ENCODE measurements around the gene OLR1. TPM values are rescaled to one million over a fixed set of nuclear protein-coding genes. Genes with fewer than 3 reads are reported as not detected.

OLR1 gene
- total and polyA plus RNA-seq, 9 donors = 0.10 to 12.3 (median 0.74) TPM

DNA sequence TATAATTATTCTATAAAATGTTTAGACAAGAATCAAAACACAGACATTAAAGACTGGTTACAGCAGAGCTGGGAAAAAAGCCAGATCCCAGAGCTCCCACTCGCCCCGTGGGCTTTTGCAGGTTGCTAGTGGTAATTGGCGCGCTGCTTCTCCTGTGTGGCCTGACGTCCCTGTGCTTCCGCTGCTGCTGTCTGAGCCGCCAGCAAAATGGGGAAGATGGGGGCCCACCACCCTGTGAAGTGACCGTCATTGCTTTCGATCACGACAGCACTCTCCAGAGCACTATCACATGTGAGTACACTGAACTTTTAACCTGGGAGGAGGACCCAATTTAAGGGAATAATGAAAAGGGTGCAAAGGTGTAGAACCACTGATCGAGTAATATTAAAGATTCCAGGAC is 14.4 kb upstream of the OLR1 start:
- TF ChIP-seq, protein P1, sequence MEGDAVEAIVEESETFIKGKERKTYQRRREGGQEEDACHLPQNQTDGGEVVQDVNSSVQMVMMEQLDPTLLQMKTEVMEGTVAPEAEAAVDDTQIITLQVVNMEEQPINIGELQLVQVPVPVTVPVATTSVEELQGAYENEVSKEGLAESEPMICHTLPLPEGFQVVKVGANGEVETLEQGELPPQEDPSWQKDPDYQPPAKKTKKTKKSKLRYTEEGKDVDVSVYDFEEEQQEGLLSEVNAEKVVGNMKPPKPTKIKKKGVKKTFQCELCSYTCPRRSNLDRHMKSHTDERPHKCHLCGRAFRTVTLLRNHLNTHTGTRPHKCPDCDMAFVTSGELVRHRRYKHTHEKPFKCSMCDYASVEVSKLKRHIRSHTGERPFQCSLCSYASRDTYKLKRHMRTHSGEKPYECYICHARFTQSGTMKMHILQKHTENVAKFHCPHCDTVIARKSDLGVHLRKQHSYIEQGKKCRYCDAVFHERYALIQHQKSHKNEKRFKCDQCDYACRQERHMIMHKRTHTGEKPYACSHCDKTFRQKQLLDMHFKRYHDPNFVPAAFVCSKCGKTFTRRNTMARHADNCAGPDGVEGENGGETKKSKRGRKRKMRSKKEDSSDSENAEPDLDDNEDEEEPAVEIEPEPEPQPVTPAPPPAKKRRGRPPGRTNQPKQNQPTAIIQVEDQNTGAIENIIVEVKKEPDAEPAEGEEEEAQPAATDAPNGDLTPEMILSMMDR (IDR thresholded peaks at IDR 0.05) = no peak
- TF ChIP-seq POLR2A (IDR thresholded peaks at IDR 0.05) (no peak), EP300 (IDR thresholded peaks at IDR 0.05) (no peak)
- intact Hi-C loops (cut with DNase I) = no loop called here
- no peak for DNase-seq

DNA sequence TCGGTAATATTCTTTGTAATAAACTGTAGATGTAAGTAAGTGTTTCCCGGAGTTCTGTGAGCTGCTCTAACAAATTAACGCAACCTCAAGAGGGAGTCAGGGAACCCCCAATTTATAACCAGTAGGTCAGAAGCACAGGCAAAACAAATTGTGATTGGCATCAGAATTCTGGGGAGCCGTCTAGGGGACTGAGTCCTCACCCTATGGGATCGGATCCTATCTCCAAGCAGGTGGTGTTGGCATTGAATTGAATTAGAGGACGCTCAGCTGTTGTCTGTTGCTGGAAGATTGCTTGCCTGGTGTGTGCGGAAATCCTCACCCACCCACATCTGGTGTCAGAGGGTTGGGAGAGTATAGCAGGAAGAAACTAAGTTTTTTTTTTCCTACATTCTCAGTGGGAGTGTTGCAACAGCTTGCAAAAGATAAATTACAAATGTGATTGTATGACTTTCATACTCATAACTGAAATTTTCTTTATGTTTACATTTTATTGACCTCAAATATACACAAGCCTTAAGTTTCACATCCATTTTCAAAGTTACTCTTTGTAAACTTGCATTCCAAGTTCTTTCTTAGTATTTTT is 12.4 kb upstream of the OLR1 start:
- H3K4me1 ChIP-seq (ENCODE audit: insufficient read depth) = no peaks in the 10 kb centered on the region
- WGBS, 3 donors = 7 to 23% (median 7%) methylated on average over 7 of the region's 7 CpGs
- no peaks in the 10 kb centered on the region for H3K36me3 ChIP-seq
- H3K27ac ChIP-seq = no peak overlapping the region
- no peak overlapping the region for H3K4me3 ChIP-seq
- no peaks in the 10 kb centered on the region for H3K9me3 ChIP-seq
- intact Hi-C loops (cut with DNase I) = no loop called here
- TF ChIP-seq, protein P1 (IDR thresholded peaks at IDR 0.05) = no peak
- TF ChIP-seq POLR2A (IDR thresholded peaks at IDR 0.05) = no peak
- TF ChIP-seq EP300 (IDR thresholded peaks at IDR 0.05) = no peak
- no peaks in the 10 kb centered on the region for H3K27me3 ChIP-seq
- no peak for DNase-seq

More for the DNA sequence above, 14.4 kb upstream of the OLR1 start:
- H3K27ac ChIP-seq = no peak overlapping the region
- H3K4me3 ChIP-seq = no peak overlapping the region
- no peaks in the 10 kb centered on the region for H3K36me3 ChIP-seq
- H3K9me3 ChIP-seq = no peaks in the 10 kb centered on the region
- H3K4me1 ChIP-seq (ENCODE audit: insufficient read depth) = no peaks in the 10 kb centered on the region
- 66 to 77% (median 68%) methylated on average over 11 of the region's 11 CpGs for WGBS, 3 donors
- H3K27me3 ChIP-seq = no peaks in the 10 kb centered on the region

DNA sequence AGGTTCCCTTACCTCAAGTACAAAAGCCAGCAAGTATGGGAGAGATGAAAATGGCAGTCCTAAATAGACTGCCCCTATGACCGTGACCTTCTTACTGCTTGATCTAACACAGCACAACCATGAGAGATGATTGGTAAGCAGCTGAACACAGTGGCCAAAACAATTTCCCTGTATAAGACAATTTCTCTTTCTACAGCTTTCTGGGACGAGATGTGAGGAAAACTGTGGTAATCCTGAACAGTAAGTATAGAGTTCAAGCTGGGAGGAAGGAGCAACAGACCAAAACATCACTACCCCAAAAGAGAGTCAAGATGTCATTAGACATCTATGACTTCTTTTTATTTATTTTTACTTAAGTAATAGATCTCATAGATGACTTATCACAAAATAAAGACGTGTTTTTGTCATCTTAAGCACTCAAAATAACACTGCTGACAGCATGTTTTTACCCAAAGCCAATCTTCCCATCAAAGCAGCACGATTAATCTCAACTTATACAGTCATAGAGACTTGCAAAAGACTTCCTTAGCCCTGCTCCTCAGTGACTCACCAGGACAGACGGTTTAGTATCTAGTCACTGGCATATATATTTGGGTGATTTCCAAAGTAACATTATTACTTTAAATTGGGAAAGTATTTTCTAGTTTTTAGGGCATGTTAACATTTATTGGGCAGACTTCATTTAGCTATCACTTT is 10.6 kb upstream of the OLR1 start:
- WGBS, 3 donors = 63 to 71% (median 68%) methylated on average over 5 of the region's 5 CpGs
- H3K9me3 ChIP-seq = no peaks in the 10 kb centered on the region
- H3K27me3 ChIP-seq = no peaks in the 10 kb centered on the region
- H3K4me1 ChIP-seq (ENCODE audit: insufficient read depth) = no peaks in the 10 kb centered on the region
- intact Hi-C loops (cut with DNase I) = no loop called here
- TF ChIP-seq, protein P1 (IDR thresholded peaks at IDR 0.05) = no peak
- TF ChIP-seq POLR2A (IDR thresholded peaks at IDR 0.05) = no peak
- no peak for TF ChIP-seq EP300 (IDR thresholded peaks at IDR 0.05)
- H3K27ac ChIP-seq = no peak overlapping the region
- DNase-seq = no peak
- no peaks in the 10 kb centered on the region for H3K36me3 ChIP-seq
- H3K4me3 ChIP-seq = no peak overlapping the region

DNA sequence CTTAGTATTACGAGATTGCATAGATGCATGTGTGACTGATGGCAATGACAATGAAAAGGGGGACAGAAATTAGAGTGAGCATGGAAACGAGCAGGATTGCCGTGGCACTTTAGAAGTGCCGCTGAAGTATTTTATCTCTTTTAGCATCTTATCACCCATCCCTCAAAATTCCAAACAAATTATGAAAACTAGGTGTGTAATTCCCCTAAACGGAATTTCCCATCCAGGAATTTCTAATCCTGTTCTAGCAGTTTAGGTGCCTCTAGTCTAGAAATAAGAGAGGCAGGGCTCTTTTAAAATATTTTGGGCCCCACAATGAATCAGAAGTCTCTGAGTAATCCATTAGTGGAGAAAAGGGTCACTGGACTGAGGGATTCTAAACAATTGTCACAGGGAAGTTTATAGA is 7.8 kb upstream of the OLR1 start:
- 77 to 82% (median 78%) methylated on average over 5 of the region's 5 CpGs for WGBS, 3 donors
- H3K4me1 ChIP-seq (ENCODE audit: insufficient read depth) = no peaks in the 10 kb centered on the region
- no peak overlapping the region for H3K27ac ChIP-seq
- no peaks in the 10 kb centered on the region for H3K9me3 ChIP-seq
- DNase-seq = no peak
- no peaks in the 10 kb centered on the region for H3K27me3 ChIP-seq
- H3K36me3 ChIP-seq = no peaks in the 10 kb centered on the region
- intact Hi-C loops (cut with DNase I) = no loop called here
- TF ChIP-seq EP300 (IDR thresholded peaks at IDR 0.05) (no peak), POLR2A (IDR thresholded peaks at IDR 0.05) (no peak)
- TF ChIP-seq, protein P1 (IDR thresholded peaks at IDR 0.05) = no peak
- H3K4me3 ChIP-seq = no peak overlapping the region

All from ovary (tissue), 9 donors.